Loucy (cell line): ENCODE data around the gene EID2.

Experiments
- EZH2phosphoT487 ChIP-seq: fragments of 200-600 bp; IDR thresholded peaks from 2 replicates; pipeline ENCODE4 v1.6.1; 2018; ENCODE audit warnings: antibody characterized with exemption, mild to moderate bottlenecking, moderate library complexity, borderline replicate concordance
- TF ChIP-seq, protein P1 (sequence below): fragments of 200-600 bp; sonication (generic); conservative IDR thresholded peaks from 2 replicates; pipeline ENCODE4 v1.5.1; 2014; ENCODE audit warnings: mild to moderate bottlenecking, antibody characterized with exemption, low read length

DNA sequence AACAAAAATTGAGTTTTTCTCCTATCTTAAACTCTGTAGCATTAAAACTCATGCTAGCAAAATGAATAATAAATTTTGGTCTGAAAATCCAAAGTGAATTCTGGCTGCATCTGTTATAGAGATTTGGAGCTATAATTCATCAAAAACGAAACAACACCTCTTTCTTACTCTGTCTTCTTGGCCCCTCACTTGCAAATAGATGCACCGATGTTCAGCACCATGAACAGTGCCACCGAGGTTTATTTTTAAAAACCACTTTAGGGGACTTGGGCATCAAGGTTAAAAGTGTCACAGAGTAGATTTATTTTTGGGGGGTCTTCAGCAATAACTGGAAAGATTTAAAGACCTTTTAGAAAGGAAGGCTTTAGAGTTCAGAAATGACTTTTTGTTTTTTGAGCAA, 26.1 kb upstream of the EID2 start:
- TF ChIP-seq, protein P1, sequence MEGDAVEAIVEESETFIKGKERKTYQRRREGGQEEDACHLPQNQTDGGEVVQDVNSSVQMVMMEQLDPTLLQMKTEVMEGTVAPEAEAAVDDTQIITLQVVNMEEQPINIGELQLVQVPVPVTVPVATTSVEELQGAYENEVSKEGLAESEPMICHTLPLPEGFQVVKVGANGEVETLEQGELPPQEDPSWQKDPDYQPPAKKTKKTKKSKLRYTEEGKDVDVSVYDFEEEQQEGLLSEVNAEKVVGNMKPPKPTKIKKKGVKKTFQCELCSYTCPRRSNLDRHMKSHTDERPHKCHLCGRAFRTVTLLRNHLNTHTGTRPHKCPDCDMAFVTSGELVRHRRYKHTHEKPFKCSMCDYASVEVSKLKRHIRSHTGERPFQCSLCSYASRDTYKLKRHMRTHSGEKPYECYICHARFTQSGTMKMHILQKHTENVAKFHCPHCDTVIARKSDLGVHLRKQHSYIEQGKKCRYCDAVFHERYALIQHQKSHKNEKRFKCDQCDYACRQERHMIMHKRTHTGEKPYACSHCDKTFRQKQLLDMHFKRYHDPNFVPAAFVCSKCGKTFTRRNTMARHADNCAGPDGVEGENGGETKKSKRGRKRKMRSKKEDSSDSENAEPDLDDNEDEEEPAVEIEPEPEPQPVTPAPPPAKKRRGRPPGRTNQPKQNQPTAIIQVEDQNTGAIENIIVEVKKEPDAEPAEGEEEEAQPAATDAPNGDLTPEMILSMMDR = no peak
- no peak for TF ChIP-seq EZH2phosphoT487
